Omental fat pad (tissue), 4 donors: ENCODE data around the gene KCNQ1OT1. TPM values are rescaled to one million over a fixed set of nuclear protein-coding genes. Genes with fewer than 3 reads are reported as not detected.

Source experiments
- ATAC-seq: fragments of 150-250 bp; one replicate; pipeline ENCODE4 v1.9.1; 2016; ENCODE audit warnings: mild to moderate bottlenecking, moderate library complexity; ENCODE audit not compliant: low FRiP score
- DNase-seq: peaks from one replicate; pipeline ENCODE4 v3.0.0-alpha.2; 2019; ENCODE audit warnings: low spot score
- total RNA-seq, 4 donors: library from RNA; depleted of rRNA; stranded (reverse); fragments of >200 nt; gene quantifications; one replicate each; pipeline ENCODE4 v1.1.0, GENCODE V29; 2016
- TF ChIP-seq, protein P1 (sequence below), 3 donors: fragments of 450-650 bp; IDR thresholded peaks; one replicate each; pipeline ENCODE4 v1.5.1; 2016 to 2017; ENCODE audit warnings: antibody characterized with exemption in 3 of 3, mild to moderate bottlenecking in 3 of 3, moderate library complexity in 2 of 3

Gene KCNQ1OT1
- total RNA-seq, 4 donors from 2014 or later: 3.4 to 9.7 (median 6.2) TPM

DNA sequence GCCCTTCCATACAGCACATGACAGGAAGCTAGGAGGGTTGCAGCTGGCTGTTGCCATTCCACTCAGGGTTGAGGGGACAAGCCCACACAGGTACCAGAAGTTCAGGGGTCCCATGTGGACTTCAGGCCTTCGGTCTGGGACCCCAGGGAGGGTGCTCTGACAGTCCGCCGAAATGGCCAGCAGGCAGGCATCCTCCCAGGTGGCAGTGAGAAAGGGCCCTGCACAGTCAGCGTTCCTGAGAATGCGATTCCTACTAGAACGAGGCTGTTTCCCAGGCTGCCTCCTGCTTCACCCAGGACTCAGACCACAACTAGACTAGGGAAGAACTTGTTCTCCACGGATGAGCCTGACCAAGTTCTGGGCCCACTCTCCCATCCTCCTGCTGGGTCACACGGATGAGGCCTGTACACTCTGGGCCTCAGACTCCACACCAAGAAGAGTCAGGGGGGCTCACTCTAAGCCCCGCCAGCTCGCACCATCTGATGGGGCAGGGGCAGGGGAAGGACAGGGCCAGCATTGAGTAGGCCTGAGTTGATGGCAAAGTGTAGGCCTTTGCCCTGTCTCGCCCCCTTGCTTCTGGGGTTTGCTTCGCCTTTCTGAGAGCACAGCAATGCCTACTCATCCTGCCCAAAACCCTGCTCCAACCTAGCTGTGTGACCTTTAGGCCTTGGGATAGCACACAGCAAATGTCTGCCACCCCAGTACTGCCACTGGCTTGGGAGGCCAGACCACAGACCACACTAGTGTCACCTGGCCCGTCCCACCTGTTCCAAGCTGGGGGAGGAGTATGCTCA, 14.0 kb downstream of the KCNQ1OT1 start:
- ATAC-seq (no peak), DNase-seq (no peak)
- TF ChIP-seq, protein P1, sequence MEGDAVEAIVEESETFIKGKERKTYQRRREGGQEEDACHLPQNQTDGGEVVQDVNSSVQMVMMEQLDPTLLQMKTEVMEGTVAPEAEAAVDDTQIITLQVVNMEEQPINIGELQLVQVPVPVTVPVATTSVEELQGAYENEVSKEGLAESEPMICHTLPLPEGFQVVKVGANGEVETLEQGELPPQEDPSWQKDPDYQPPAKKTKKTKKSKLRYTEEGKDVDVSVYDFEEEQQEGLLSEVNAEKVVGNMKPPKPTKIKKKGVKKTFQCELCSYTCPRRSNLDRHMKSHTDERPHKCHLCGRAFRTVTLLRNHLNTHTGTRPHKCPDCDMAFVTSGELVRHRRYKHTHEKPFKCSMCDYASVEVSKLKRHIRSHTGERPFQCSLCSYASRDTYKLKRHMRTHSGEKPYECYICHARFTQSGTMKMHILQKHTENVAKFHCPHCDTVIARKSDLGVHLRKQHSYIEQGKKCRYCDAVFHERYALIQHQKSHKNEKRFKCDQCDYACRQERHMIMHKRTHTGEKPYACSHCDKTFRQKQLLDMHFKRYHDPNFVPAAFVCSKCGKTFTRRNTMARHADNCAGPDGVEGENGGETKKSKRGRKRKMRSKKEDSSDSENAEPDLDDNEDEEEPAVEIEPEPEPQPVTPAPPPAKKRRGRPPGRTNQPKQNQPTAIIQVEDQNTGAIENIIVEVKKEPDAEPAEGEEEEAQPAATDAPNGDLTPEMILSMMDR (IDR thresholded peaks at IDR 0.05): no peak

DNA sequence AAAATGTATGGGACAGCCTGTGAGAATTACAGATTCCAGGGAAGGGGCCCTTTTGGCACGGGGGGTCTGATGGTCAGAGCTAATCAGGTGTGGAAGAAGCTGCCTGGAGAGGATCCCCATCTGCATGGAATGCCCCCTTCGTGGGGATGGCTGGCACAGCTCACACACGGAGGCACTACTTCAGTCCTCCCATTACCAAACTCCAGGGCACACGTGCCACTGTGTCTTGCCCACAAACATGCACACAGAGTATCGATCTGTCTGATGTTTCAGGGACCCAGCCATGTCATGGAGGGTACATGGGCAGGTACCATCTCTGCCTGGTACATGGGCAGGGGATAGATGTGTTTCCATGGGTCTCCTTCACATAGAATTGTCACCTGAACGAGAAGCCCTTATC, 14.7 kb downstream of the KCNQ1OT1 start:
- DNase-seq: no peak
- TF ChIP-seq, protein P1 (IDR thresholded peaks at IDR 0.05): no peak
- no peak for ATAC-seq

DNA sequence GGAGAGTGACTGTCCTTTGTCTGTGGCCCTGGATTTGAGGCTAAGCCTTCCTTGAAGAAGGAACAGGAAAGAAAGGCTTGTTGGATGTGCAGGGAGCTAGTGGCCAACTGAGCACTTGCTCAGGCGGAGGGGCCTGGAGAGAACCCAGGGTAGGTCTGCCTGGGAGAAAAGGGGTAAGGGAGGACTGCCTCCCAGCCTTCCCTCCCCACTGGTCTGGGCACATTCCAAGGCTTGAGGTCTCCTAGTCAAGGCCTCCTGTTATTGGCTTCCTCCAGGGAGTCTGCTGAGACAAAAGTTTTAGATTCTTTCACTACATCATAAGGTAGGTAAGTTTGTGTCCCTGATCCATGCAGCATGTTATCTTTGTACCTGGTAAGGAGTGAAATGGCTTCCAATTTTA, 15.2 kb downstream of the KCNQ1OT1 start:
- TF ChIP-seq, protein P1 (IDR thresholded peaks at IDR 0.05): no peak
- DNase-seq (no peak), ATAC-seq (no peak)

DNA sequence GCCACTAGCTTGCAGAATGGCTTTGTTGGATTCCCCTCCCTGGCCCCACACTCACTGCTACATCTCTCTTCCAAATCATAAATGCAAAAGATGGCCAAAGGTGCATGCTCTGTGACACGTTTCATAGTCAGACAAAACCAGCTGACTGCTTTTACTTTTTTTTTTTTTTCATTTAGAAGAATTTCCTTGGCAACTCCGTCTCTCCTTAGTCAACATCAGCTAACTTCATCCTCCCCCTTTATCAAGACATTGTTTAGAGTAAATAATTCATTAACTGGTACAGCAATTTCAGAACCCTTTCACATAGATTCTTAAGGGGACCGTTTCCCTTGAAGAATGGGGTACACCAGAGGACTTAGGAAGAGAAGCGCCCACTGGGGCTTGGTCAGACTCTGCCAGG, 16.0 kb downstream of the KCNQ1OT1 start:
- no peak for DNase-seq
- ATAC-seq: no peak

DNA sequence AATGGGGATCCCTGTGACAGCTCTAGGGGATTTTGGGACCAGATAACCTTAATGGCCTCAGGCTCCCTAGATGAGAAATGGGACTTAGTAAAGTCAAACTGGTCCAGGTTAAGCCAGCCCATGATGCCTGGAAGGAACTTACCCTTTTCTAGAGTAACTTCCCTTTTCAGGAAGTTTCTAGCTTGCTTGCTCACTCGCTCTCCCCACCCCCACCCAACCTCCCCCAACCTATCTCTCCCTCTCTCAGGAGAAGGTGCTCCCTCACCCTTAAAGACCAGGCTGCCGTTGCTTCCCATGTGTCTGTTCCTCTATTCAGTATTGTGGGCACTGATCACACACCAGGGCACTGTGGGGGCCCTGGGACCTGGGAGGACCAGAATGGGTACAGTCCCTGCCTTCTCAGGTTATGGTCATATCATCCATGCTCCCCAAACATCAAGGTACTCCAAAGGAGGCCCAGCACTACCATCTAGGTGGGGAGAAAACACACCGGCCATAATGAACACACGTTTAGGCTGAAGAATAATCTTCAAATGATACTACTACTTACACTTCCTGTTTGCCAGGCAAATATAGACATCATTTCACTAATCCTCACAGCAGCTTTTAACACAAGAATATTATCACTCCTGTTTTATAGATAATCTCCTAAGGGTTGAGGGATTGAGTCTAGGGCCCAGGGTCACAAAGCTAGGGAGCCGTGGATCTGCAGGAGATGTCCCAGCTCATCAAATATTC, 18.2 kb downstream of the KCNQ1OT1 start:
- TF ChIP-seq, protein P1 (IDR thresholded peaks at IDR 0.05): no peak
- DNase-seq (no peak), ATAC-seq (no peak)

More for the DNA sequence above, 16.0 kb downstream of the KCNQ1OT1 start:
- TF ChIP-seq, protein P1 (IDR thresholded peaks at IDR 0.05): no peak

DNA sequence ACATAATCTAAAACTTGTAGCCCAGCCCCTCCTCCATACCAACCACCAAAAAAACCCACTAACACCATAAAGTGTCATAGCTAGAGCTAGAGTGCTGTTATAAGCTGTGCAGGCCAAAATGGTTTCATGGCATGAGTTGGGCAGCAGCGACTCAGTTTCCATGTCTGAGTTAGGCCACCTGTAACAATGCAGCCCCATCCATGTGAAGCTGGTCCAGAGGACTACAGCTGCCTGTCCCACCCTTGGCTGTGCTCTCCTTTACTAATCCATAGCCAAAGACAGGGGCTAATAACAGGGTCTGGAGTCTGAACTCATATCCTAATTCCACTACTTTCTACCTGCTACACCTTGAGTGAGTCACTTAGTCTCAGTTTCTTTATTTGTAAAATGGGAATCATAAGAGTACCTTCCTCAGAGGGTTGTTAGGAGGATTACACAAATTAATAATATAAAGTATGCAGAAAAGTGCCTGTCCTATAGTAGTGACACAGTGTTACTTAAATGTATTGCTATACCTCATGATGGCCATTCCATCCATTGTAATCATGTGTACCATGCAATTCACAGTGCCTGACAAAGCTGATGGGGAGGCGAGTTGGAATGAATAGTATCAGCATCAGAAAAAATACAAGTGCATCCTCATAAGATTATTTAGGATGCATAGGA, 20.6 kb downstream of the KCNQ1OT1 start:
- DNase-seq (no peak), ATAC-seq (no peak)
- TF ChIP-seq, protein P1 (IDR thresholded peaks at IDR 0.05): no peak
